Liver (tissue), 9 donors: Measurements from ENCODE around the gene SIM2. TPM values are rescaled to one million over a fixed set of nuclear protein-coding genes. Genes with fewer than 3 reads are reported as not detected.

ENCODE experiments used
- DNase-seq: peaks from one replicate; pipeline ENCODE4 v3.0.0-alpha.2; 2017; ENCODE audit warnings: low spot score
- H3K27ac ChIP-seq, 2 donors: one replicate each; pipeline ENCODE4 v1.7.0; 2013; ENCODE audit warnings: inconsistent platforms in 2 of 2, low read length in 2 of 2, control low read depth in 1 of 2, low read depth in 1 of 2, mild to moderate bottlenecking in 1 of 2
- H3K27me3 ChIP-seq, 4 donors: one replicate each; pipeline versions ENCODE4 v1.6.1 to v1.7.0; 2013; ENCODE audit warnings: low read length in 3 of 4, inconsistent platforms in 1 of 4, mild to moderate bottlenecking in 1 of 4, moderate library complexity in 1 of 4; ENCODE audit not compliant: control insufficient read depth in 4 of 4, insufficient read depth in 4 of 4
- H3K36me3 ChIP-seq, 4 donors: one replicate each; pipeline versions ENCODE4 v1.6.1 to v1.7.0; 2013; ENCODE audit warnings: low read length in 3 of 4, mild to moderate bottlenecking in 3 of 4, low read depth in 1 of 4, moderate library complexity in 1 of 4; ENCODE audit not compliant: control insufficient read depth in 4 of 4, insufficient read depth in 3 of 4
- H3K4me1 ChIP-seq, 4 donors: one replicate each; pipeline versions ENCODE4 v1.6.1 to v1.7.0; 2013; ENCODE audit warnings: low read length in 3 of 4, mild to moderate bottlenecking in 3 of 4, moderate library complexity in 1 of 4; ENCODE audit not compliant: control insufficient read depth in 4 of 4, insufficient read depth in 4 of 4
- H3K4me3 ChIP-seq, 3 donors: one replicate each; pipeline versions ENCODE4 v1.6.1 to v1.7.0; 2013; ENCODE audit warnings: low read length in 3 of 3, control low read depth in 1 of 3, low read depth in 1 of 3, mild to moderate bottlenecking in 1 of 3
- H3K9ac ChIP-seq, 2 donors: one replicate each; pipeline ENCODE4 v1.7.0; 2013; ENCODE audit warnings: low read length in 2 of 2, mild to moderate bottlenecking in 2 of 2, moderate library complexity in 2 of 2, control low read depth in 1 of 2, low read depth in 1 of 2
- H3K9me3 ChIP-seq, 4 donors: one replicate each; pipeline versions ENCODE4 v1.6.1 to v1.7.0; 2013; ENCODE audit warnings: low read length in 3 of 4; ENCODE audit not compliant: control insufficient read depth in 4 of 4
- ATF3 ChIP-seq: IDR thresholded peaks from 2 replicates; pipeline ENCODE4 v1.6.1; 2016; ENCODE audit warnings: antibody characterized with exemption
- EGR1 ChIP-seq, 2 donors: IDR thresholded peaks; 2 replicates each; pipeline ENCODE4 v1.6.1; 2016 to 2018; ENCODE audit warnings: antibody characterized with exemption in 2 of 2, low read depth in 2 of 2
- FOXA1 ChIP-seq: IDR thresholded peaks from 2 replicates; pipeline ENCODE4 v1.6.1; 2016; ENCODE audit warnings: antibody characterized with exemption
- GABPA ChIP-seq, 2 donors: IDR thresholded peaks in 1 of 2; conservative IDR thresholded peaks in 1 of 2; 2 replicates each; pipeline ENCODE4 v1.6.1; 2016; ENCODE audit warnings: antibody characterized with exemption in 2 of 2, mild to moderate bottlenecking in 1 of 2, moderate library complexity in 1 of 2
- HNF4A ChIP-seq, 2 donors: conservative IDR thresholded peaks; 2 replicates each; pipeline ENCODE4 v1.6.1; 2016; ENCODE audit warnings: antibody characterized with exemption in 2 of 2, mild to moderate bottlenecking in 2 of 2
- HNF4G ChIP-seq: IDR thresholded peaks from 2 replicates; pipeline ENCODE4 v1.6.1; 2016; ENCODE audit warnings: antibody characterized with exemption
- JUND ChIP-seq, 2 donors: IDR thresholded peaks; 2 replicates each; pipeline ENCODE4 v1.6.1; 2016; ENCODE audit warnings: antibody characterized with exemption in 2 of 2
- MAX ChIP-seq: IDR thresholded peaks from 2 replicates; pipeline ENCODE4 v1.6.1; 2016; ENCODE audit warnings: antibody characterized with exemption
- NR2F2 ChIP-seq: IDR thresholded peaks from 2 replicates; pipeline ENCODE4 v1.6.1; 2016; ENCODE audit warnings: antibody characterized with exemption
- RAD21 ChIP-seq, 2 donors: IDR thresholded peaks; 2 replicates each; pipeline ENCODE4 v1.6.1; 2016; ENCODE audit warnings: antibody characterized with exemption in 2 of 2, mild to moderate bottlenecking in 2 of 2
- REST ChIP-seq: IDR thresholded peaks from 2 replicates; pipeline ENCODE4 v1.6.1; 2016; ENCODE audit warnings: antibody characterized with exemption, mild to moderate bottlenecking
- RXRA ChIP-seq, 2 donors: IDR thresholded peaks; 2 replicates each; pipeline ENCODE4 v1.6.1; 2017 to 2018; ENCODE audit warnings: antibody characterized with exemption in 2 of 2, mild to moderate bottlenecking in 1 of 2
- SP1 ChIP-seq: IDR thresholded peaks from 2 replicates; pipeline ENCODE4 v1.6.1; 2018; ENCODE audit warnings: antibody characterized with exemption, mild to moderate bottlenecking
- TAF1 ChIP-seq: conservative IDR thresholded peaks from 2 replicates; pipeline ENCODE4 v1.6.1; 2016; ENCODE audit warnings: antibody characterized with exemption, mild to moderate bottlenecking
- YY1 ChIP-seq: IDR thresholded peaks from 2 replicates; pipeline ENCODE4 v1.6.1; 2016; ENCODE audit warnings: antibody characterized with exemption, mild to moderate bottlenecking
- ZBTB33 ChIP-seq: IDR thresholded peaks from 2 replicates; pipeline ENCODE4 v1.6.1; 2016; ENCODE audit warnings: antibody characterized with exemption
- WGBS: extraction: QIAGEN DNeasy Blood & Tissue Kit; methylation state at CpG from one replicate; pipeline ENCODE4 v1.1.7; 2013; 5-methylcytosine and 5-hydroxymethylcytosine counted together
- polyA plus RNA-seq, 2 donors: library from polyadenylated mRNA; stranded (reverse) in 1 of 2; unstranded in 1 of 2; fragments of 200-250 nt in 1 of 2; fragments of >200 nt in 1 of 2; fragmentation: Nextera tagmentation in 1 of 2; extraction: Ambion mirVana in 1 of 2; gene quantifications; one replicate each; pipeline versions ENCODE4 v1.2.1 to v1.2.3, GENCODE V29; 2013 to 2015
- total RNA-seq, 2 donors: library from RNA; depleted of rRNA; stranded (reverse); fragments of >200 nt; gene quantifications; one replicate each; pipeline ENCODE4 v1.2.3, GENCODE V29; 2014
- donor health status: healthy.
- donor health status: healthy.
- donor health status: healthy.
- donor health status: healthy.
- donor health status: healthy.

SIM2 gene
- total and polyA plus RNA-seq, 4 donors = 0.19 TPM; not detected in 3

GRCh38 chr21:36691555-36692041 is 7.3 kb upstream of the SIM2 start:
- DNase-seq = no peak
- H3K27ac ChIP-seq = no peak overlapping the region
- H3K4me1 ChIP-seq = peaks cover 0 to 7% (median 0%) of the 10 kb centered on the region in 4 donors
- no peak overlapping the region for H3K4me3 ChIP-seq
- TF ChIP-seq EGR1 (IDR thresholded peaks at IDR 0.05; ENCODE audit: low read depth in 2 of 2) = no peak
- TF ChIP-seq GABPA (IDR thresholded peaks at IDR 0.05 in 1 of 2, conservative IDR thresholded peaks at IDR 0.05 in 1 of 2) = no peak
- TF ChIP-seq TAF1 = no peak
- no peak for TF ChIP-seq RAD21 (IDR thresholded peaks at IDR 0.05)
- no peak for TF ChIP-seq HNF4G
- no peak for TF ChIP-seq FOXA1
- TF ChIP-seq NR2F2 = no peak
- no peak for TF ChIP-seq MAX
- TF ChIP-seq HNF4A (conservative IDR thresholded peaks at IDR 0.05) = no peak
- TF ChIP-seq JUND (IDR thresholded peaks at IDR 0.05) = no peak
- no peak for TF ChIP-seq ZBTB33
- no peak for TF ChIP-seq SP1
- 13% methylated on average over 18 of the region's 18 CpGs for WGBS
- H3K36me3 ChIP-seq = no peaks in the 10 kb centered on the region
- peaks cover 2 to 6% (median 3%) of the 10 kb centered on the region in 4 donors for H3K9me3 ChIP-seq
- H3K27me3 ChIP-seq = peaks cover 11 to 39% (median 23%) of the 10 kb centered on the region in 4 donors
- H3K9ac ChIP-seq = no peak overlapping the region

- Histone ChIP-seq H3K27ac (no peak overlapping the region), H3K27me3 (peaks cover 11 to 40% (median 26%) of the 10 kb centered on the region in 4 donors), H3K9me3 (peaks cover 2 to 6% (median 3%) of the 10 kb centered on the region in 4 donors), H3K36me3 (no peaks in the 10 kb centered on the region), H3K4me1 (peaks cover 0 to 12% (median under 1%) of the 10 kb centered on the region in 4 donors), H3K9ac (no peak overlapping the region), H3K4me3 (no peak overlapping the region)
- WGBS = 13% methylated on average over 34 of the region's 34 CpGs
- no peak for TF ChIP-seq HNF4G
- TF ChIP-seq ATF3 = no peak
- TF ChIP-seq HNF4A (conservative IDR thresholded peaks at IDR 0.05) = no peak
- no peak for TF ChIP-seq REST
- TF ChIP-seq FOXA1 = no peak
- TF ChIP-seq SP1 = no peak
- no peak for TF ChIP-seq GABPA (IDR thresholded peaks at IDR 0.05 in 1 of 2, conservative IDR thresholded peaks at IDR 0.05 in 1 of 2)
- no peak for TF ChIP-seq MAX
- TF ChIP-seq JUND (IDR thresholded peaks at IDR 0.05) = no peak
- no peak for TF ChIP-seq YY1
- TF ChIP-seq EGR1 (IDR thresholded peaks at IDR 0.05; ENCODE audit: low read depth in 2 of 2) = no peak
- TF ChIP-seq ZBTB33 = no peak
- TF ChIP-seq RXRA (IDR thresholded peaks at IDR 0.05) = no peak
- TF ChIP-seq NR2F2 = no peak
- DNase-seq = no peak
Measured at GRCh38 chr21:36692114-36692834, 6.6 kb upstream of the SIM2 start.
